T-helper 1 cell treated with Interleukin-12 subunit alpha and Interleukin-12 subunit beta and Interleukin-4 antibody, amounts not matched to agents 30 μg/mL and 1 μg/mL, for 36 hours (primary cell): Measurements from ENCODE around the gene FETUB.

Source experiments
- H3K27ac Mint-ChIP-seq: one replicate; pipeline ENCODE4 v1.8.0; 2021; ENCODE audit warnings: mild to moderate bottlenecking, mixed read lengths
- H3K27me3 Mint-ChIP-seq: one replicate; pipeline ENCODE4 v1.8.0; 2021; ENCODE audit warnings: low read depth, mixed read lengths
- H3K36me3 Mint-ChIP-seq: one replicate; pipeline ENCODE4 v1.8.0; 2021; ENCODE audit warnings: low read depth, mixed read lengths
- H3K4me1 Mint-ChIP-seq: one replicate; pipeline ENCODE4 v1.8.0; 2021; ENCODE audit warnings: low read depth, mixed read lengths
- H3K4me3 Mint-ChIP-seq: one replicate; pipeline ENCODE4 v1.8.0; 2021; ENCODE audit warnings: mild to moderate bottlenecking, moderate library complexity, mixed read lengths
- H3K9me3 Mint-ChIP-seq: one replicate; pipeline ENCODE4 v1.8.0; 2021; ENCODE audit warnings: mixed read lengths

FETUB gene

DNA sequence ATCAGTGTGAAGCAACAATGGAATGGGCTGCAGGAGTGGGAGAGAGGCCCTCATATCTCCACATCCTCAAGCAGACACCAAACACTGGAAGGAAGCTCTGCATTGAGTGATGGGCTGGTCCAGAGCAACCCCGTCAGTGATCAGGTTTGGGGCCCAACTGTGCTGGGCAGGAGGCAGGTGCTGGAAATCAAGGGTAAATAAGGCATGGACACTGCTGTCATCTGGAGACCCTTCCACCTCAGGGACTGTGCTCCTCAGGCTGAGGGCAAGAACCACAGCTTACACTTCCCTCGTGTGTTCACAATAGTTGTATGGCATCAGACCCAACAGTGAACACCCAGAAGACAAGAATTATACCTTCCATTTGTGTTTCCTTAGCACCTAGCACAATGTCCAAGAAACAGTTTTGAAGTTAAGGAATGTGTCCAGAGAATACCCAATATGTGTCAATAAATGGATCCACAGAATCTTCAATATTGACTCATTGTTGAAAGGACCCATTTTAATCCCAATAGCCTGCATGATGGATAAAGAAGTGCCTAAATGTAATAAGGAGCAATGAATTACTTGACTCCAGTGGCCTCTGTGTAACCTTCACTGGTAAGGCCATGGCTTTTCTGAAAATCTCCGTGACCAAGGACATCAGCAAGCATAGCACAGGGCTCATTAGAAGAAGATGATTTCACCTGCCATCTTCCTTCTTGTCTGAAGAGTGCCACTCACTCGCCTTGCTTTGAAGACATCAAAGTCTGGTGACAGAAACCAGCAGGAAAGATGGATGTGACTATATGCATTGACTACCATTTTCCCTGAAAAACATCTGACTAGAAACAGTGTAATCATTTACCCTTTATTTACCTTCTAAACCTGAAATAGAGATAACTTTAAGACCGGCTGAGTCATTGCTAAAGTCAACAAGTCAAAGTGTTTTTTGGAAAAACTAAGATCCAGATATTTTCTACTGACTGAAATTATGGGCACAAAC is 34.3 kb upstream of the FETUB start:
- Mint-ChIP-seq H3K36me3 (no peaks in the 10 kb centered on the region), H3K27ac (no peak overlapping the region), H3K27me3 (peaks cover 8% of the 10 kb centered on the region), H3K4me1 (no peaks in the 10 kb centered on the region), H3K9me3 (no peaks in the 10 kb centered on the region), H3K4me3 (no peak overlapping the region)

DNA sequence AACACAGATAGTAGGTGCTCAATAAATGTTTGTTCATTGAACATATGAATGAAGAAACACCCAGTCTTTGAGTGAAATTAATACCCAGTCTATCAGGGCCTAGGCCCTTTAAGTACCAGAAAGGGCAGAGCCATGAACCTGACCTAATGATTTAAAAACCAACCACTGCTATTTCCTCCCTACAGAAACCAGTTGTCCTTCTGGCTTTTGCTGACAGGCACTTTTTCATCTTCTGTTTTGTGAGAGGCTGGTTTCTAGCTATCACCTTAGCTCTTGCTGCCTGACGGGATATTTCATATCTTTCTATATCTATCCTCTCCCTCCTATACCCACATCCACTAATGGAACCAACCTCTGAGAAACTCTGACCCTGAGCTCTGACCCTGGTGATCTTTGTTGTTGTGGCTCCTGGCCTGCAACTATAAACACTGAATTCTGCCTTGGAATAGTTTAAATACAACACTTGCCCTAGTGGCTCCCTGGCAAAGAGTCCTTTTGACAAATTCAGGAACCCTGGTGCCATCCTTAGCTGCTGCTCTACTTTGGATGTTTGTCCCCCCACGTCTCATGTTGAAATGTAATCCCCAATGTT is 31.5 kb upstream of the FETUB start:
- no peaks in the 10 kb centered on the region for H3K4me1 Mint-ChIP-seq
- no peaks in the 10 kb centered on the region for H3K36me3 Mint-ChIP-seq
- no peak overlapping the region for H3K4me3 Mint-ChIP-seq
- H3K27me3 Mint-ChIP-seq, result peaks cover 19% of the 10 kb centered on the region
- H3K27ac Mint-ChIP-seq, result no peak overlapping the region
- H3K9me3 Mint-ChIP-seq, result no peaks in the 10 kb centered on the region

DNA sequence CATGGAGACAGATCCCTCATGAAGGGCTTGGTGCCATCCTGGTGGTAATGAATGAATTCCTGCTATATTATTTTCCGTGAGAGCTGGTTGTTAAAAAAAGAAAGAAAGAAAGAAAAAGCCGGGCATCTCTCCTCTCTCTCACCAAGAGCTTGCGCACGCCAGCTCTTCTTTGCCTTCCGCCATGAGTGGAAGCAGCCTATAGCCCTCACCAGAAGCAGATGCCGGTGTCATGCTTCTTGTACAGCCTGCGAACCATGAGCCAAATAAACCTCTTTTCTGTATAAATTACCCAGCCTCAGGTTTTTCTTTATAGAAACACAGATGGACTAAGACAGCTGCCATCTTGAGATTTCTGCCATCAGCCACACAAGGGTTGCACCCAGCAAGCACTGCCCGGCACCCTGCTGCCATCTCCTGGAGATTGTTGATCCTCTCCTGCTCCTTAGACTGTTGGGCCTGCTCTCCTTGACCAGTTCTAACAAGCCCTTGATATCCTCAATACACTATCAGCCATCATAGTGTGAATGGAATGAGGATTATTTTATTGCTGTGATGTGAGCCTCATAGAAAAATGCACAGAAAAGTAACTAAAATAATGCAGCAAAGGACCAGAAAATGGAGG is 30.8 kb upstream of the FETUB start:
- H3K4me3 Mint-ChIP-seq, result no peak overlapping the region
- peaks cover 21% of the 10 kb centered on the region for H3K27me3 Mint-ChIP-seq
- H3K4me1 Mint-ChIP-seq, result peaks cover 1% of the 10 kb centered on the region
- no peaks in the 10 kb centered on the region for H3K9me3 Mint-ChIP-seq
- H3K27ac Mint-ChIP-seq, result no peak overlapping the region
- no peaks in the 10 kb centered on the region for H3K36me3 Mint-ChIP-seq

DNA sequence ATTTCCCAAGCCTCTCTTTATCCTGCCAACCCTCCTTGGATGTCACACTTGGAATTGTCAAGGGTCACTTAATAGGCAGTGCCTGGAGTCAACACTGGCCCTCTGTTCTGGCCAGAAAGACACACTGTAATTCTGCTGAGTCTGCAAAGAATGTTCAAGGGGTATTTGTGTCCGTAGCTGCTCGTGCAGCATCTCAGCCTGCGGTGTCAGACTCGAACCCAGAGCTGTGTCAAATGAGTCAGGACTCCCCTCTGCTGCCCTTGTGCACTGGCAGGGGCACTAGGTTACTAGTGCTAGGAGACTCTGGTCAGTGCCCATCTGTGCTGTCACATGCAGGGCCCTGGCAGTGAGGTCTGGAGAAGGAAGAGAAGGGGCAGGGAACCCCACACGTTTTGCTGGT is 28.1 kb upstream of the FETUB start:
- Mint-ChIP-seq H3K9me3 (no peaks in the 10 kb centered on the region), H3K4me1 (peaks cover 10% of the 10 kb centered on the region), H3K27me3 (peaks cover 22% of the 10 kb centered on the region), H3K27ac (no peak overlapping the region), H3K4me3 (no peak overlapping the region), H3K36me3 (no peaks in the 10 kb centered on the region)

DNA sequence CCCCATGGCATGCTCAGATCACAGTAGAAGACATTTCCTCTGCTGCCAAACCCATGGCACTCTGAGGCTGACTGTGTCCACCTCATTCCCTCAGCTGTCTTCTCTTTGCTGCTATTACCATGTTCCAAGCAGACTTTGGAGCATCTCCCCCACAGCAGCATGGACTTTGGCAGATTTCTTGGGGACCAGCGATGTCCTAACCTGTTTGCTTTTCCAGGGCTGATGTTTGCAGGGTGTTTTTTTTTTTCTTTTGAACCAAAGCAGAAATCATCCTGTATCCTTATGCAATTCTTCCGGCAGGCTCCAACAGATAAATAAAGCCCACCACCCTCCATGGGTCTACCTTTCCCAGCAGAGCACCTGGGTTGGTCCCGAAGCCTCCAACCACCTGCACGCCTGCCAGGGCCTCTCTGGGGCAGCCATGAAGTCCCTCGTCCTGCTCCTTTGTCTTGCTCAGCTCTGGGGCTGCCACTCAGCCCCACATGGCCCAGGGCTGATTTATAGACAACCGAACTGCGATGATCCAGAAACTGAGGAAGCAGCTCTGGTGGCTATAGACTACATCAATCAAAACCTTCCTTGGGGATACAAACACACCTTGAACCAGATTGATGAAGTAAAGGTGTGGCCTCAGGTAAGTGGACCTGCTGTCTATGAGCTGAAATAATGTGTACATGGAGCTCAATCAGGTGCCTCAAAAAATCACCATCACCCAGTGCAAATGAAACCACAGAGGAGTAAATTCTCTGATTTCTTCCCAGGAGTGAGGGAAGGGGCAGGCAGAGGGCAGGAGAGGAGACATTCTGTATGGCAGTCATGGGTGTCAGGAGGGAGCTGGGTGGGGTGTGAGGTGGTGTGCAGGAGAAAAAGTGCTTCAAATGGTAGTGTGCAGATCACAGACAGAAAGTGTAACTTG is 27.2 kb upstream of the FETUB start, which contains the start of gene AHSG:
AHSG (plus strand) TSS at position 340 of the 916 bp plus-strand sequence; CDS start at position 422, 82 bp downstream.
- peaks cover 31% of the 10 kb centered on the region for H3K27me3 Mint-ChIP-seq
- H3K36me3 Mint-ChIP-seq, result no peaks in the 10 kb centered on the region
- no peak within 1 kb of the TSS for H3K4me3 Mint-ChIP-seq
- H3K9me3 Mint-ChIP-seq, result no peaks in the 10 kb centered on the region
- no peak within 1 kb of the TSS for H3K27ac Mint-ChIP-seq
- peaks cover 12% of the 10 kb centered on the region for H3K4me1 Mint-ChIP-seq

DNA sequence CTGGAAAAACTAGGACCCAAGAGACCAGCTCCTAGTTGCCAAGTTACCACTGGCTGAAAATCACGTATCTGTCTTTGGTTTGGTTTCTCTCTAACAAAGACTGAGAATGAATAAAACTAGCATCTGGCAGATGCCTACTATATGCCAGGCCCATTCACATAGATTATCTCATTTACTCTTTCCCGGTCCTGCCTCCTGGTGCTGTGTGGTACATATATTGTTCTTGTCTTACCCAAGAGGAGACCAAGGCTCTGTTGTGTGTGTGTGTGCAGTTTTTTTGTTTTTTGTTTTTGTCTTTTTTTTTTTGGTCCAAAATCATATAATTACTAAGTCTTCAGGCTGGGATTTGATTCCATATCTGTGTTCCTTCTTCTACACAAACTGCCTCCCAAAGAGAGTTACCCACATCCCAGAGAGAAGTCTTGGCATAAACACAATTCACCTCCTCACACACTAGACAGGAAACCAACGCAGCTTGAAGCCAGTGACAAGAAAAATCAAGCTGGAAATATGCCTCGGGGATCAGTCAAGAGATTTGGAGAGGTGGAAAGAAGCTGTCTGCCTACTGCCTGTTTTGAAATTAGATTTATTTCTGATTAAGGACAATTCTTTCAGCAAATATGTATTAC is 26.4 kb upstream of the FETUB start:
- no peak overlapping the region for H3K4me3 Mint-ChIP-seq
- H3K9me3 Mint-ChIP-seq, result no peaks in the 10 kb centered on the region
- H3K27ac Mint-ChIP-seq, result no peak overlapping the region
- peaks cover 12% of the 10 kb centered on the region for H3K4me1 Mint-ChIP-seq
- H3K36me3 Mint-ChIP-seq, result no peaks in the 10 kb centered on the region
- H3K27me3 Mint-ChIP-seq, result peaks cover 39% of the 10 kb centered on the region

DNA sequence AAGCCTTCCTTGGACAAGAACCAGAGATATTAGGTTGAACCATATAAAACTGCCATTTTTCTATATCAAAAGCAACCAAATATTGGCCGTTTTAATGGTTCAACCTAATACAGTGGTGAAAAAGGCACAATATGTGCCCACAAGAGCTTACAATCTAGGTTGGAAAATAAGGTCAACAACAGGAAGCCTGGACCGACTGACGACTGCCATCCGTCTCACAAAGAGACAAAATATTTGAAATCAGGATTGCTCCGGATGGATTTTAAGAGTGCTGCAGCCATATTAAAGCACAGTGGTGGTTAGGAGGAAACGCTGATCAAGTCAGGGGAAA is 26.0 kb upstream of the FETUB start:
- no peaks in the 10 kb centered on the region for H3K9me3 Mint-ChIP-seq
- H3K36me3 Mint-ChIP-seq, result no peaks in the 10 kb centered on the region
- H3K4me3 Mint-ChIP-seq, result no peak overlapping the region
- H3K27ac Mint-ChIP-seq, result no peak overlapping the region
- peaks cover 12% of the 10 kb centered on the region for H3K4me1 Mint-ChIP-seq
- H3K27me3 Mint-ChIP-seq, result peaks cover 40% of the 10 kb centered on the region

DNA sequence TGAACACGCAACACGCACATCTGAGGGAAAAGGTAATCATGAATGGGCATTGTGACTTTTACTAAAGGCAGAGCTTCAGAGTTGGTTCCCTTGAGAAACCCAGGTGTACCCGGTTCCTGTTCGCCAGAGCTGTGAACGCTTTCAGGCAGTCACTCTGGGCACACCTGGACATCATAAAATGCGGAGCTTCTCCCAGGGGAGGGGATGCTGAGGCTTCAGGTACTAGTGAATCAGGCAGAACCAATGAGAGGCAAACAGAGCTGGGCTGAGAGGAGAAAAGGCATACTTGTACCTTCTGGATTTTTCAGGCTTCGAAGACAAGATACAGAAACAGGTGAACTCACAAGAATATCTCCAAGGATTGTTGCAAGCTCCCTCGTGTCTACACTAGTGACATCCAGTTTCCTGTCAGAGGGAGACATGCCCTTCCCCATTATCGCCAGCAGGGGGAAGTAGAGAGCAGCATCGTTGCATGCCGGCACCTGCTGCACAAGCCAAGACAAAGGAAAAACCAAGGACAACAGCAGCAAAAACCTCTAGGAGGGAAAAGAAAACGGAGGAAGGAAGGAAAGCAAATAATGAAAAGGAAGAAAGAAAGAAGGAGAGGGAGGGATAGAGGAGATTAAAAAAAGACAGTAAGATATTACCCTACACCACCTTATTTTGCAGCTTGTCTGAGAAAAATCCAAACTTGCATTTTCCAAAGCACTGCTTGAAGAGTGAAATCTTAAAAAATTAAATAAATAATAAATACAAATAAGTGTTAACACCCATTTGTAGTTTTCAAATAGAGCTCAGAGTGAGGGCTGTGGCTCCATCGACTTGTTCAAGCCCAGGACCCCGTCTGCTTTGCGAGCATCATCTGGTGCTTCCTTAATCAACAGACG is 25.4 kb upstream of the FETUB start:
- H3K4me1 Mint-ChIP-seq, result peaks cover 12% of the 10 kb centered on the region
- peak overlapping the region; percentile 17 for H3K27ac Mint-ChIP-seq
- no peaks in the 10 kb centered on the region for H3K36me3 Mint-ChIP-seq
- H3K4me3 Mint-ChIP-seq, result no peak overlapping the region
- peaks cover 40% of the 10 kb centered on the region for H3K27me3 Mint-ChIP-seq
- H3K9me3 Mint-ChIP-seq, result no peaks in the 10 kb centered on the region

DNA sequence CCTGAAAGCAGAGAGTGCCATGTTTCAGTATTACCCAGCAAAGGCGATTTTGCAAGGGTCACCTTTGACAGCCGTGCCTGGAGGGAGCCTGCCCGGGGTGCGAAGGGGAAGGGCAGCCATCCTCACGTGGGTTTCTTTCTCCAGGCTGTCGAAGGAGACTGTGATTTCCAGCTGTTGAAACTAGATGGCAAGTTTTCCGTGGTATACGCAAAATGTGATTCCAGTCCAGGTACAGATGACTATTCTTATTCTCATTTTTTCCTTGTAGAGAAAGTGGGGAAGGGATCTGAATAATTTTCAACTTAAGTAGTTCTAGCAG is 23.9 kb upstream of the FETUB start:
- peaks cover 44% of the 10 kb centered on the region for H3K27me3 Mint-ChIP-seq
- no peak overlapping the region for H3K4me3 Mint-ChIP-seq
- no peaks in the 10 kb centered on the region for H3K36me3 Mint-ChIP-seq

DNA sequence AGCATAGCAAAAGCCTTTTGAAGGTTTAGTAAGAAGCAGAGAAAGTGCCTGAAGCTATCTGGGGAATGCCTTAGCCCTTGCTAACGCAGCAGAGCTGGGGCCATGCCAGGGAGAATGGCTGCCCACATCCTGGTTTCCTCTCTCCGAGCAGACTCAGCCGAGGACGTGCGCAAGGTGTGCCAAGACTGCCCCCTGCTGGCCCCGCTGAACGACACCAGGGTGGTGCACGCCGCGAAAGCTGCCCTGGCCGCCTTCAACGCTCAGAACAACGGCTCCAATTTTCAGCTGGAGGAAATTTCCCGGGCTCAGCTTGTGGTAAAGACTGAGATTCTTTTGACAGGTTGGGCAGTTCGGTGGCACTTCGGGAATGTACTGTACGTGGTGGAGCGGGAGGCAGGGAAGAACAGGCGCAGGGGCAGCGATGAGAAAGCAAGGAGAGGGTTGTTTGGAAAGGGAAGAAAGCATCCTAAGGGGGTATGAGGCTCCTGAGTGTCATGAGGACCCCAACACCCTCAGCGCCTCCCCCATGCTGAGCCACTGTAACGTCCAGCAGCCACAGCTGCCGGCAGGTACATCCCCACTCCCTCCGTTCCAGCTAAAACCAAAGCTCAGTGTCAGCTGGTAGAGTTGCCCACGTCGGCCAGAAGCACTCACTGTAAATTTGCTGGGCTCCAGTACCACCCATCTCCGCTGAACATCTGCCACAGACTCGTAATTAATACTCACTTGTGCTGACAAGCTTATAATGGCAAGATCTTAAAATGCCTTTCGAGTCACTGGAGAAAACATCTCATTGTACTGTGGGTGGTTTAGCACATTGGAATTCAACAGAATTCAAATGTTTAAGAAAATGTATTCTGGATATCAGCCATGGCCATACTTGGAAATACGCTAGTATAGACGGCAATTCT is 22.9 kb upstream of the FETUB start:
- Mint-ChIP-seq H3K4me1 (peaks cover 12% of the 10 kb centered on the region), H3K27ac (no peak overlapping the region), H3K27me3 (peaks cover 45% of the 10 kb centered on the region), H3K4me3 (peak overlapping the region; percentile 70), H3K36me3 (no peaks in the 10 kb centered on the region), H3K9me3 (no peaks in the 10 kb centered on the region)

More for the DNA sequence above, 23.9 kb upstream of the FETUB start:
- Mint-ChIP-seq H3K4me1 (peaks cover 12% of the 10 kb centered on the region), H3K27ac (no peak overlapping the region), H3K9me3 (no peaks in the 10 kb centered on the region)

DNA sequence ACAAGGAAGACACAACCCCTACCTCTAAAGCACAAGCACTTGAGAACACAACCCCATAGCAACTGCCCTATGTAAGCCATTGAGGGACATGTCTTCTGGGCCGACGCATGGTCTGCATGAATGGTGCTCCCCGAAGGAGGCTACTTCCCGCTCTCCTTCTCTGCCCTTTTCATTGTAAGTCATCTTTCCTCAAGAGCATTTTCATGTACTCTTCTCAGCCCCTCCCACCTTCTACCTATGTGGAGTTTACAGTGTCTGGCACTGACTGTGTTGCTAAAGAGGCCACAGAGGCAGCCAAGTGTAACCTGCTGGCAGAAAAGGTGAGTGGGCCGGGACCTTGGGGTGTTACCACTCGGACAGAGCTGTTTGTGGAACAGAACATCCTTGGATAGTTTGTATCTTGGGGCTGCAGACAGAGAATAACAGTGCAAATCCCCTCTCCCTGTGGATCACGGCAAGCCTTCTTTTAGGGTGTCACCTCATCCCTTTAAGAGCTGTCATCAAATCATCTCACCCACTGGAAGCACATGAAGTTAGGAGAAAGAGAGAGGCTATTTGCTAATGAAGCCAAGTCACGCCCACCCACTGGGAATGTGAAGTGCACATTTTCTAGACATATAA is 21.8 kb upstream of the FETUB start:
- H3K36me3 Mint-ChIP-seq, result no peaks in the 10 kb centered on the region
- H3K4me3 Mint-ChIP-seq, result no peak overlapping the region
- peaks cover 44% of the 10 kb centered on the region for H3K27me3 Mint-ChIP-seq
- no peak overlapping the region for H3K27ac Mint-ChIP-seq
- peaks cover 12% of the 10 kb centered on the region for H3K4me1 Mint-ChIP-seq
- H3K9me3 Mint-ChIP-seq, result no peaks in the 10 kb centered on the region

DNA sequence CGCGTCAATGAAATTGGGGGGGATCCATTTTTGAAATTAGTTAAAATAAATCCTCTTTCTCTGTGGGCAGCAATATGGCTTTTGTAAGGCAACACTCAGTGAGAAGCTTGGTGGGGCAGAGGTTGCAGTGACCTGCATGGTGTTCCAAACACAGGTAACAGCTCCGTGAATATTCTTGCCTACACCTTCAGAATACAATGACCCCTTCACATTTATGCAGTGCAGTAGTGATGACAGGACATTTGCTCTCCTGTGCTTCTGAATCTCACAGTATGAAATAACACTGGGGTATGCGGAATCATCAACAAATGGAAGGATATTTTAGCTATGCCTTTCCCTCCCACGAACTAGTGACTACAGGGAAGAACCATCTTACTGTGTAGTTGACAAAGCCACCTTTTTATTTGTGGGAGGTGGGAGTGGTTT is 20.4 kb upstream of the FETUB start:
- Mint-ChIP-seq H3K9me3 (no peaks in the 10 kb centered on the region), H3K4me1 (peaks cover 10% of the 10 kb centered on the region), H3K27ac (no peak overlapping the region), H3K36me3 (no peaks in the 10 kb centered on the region), H3K4me3 (no peak overlapping the region), H3K27me3 (peaks cover 41% of the 10 kb centered on the region)
